Hepatocyte (in vitro differentiated cells): ENCODE data around the gene BOK. TPM values are rescaled to one million over a fixed set of nuclear protein-coding genes. Genes with fewer than 3 reads are reported as not detected.

Experiments
- DNase-seq: peaks from one replicate; pipeline ENCODE4 v3.0.0-alpha.2; 2016; ENCODE audit warnings: low spot score
- H2AFZ ChIP-seq: fragments of 200-600 bp; sonication (generic); 2 replicates; pipeline ENCODE4 v1.6.0; 2016; ENCODE audit warnings: antibody characterized with exemption, mild to moderate bottlenecking
- H3K27ac ChIP-seq: fragments of 200-600 bp; sonication (generic); 2 replicates; pipeline ENCODE4 v1.5.1; 2016; ENCODE audit warnings: mild to moderate bottlenecking
- H3K27me3 ChIP-seq: fragments of 200-600 bp; sonication (generic); 2 replicates; pipeline ENCODE4 v1.6.1; 2016
- H3K36me3 ChIP-seq: fragments of 200-600 bp; sonication (generic); replicated peaks from 2 replicates; pipeline ENCODE4 v1.5.1; 2016; ENCODE audit warnings: low read depth; ENCODE audit not compliant: insufficient read depth
- H3K4me1 ChIP-seq: fragments of 200-600 bp; sonication (generic); 2 replicates; pipeline ENCODE4 v1.5.1; 2016; ENCODE audit warnings: mild to moderate bottlenecking, moderate library complexity; ENCODE audit not compliant: insufficient read depth
- H3K4me2 ChIP-seq: fragments of 200-600 bp; sonication (generic); 2 replicates; pipeline ENCODE4 v1.6.0; 2016
- H3K4me3 ChIP-seq: fragments of 200-600 bp; sonication (generic); 2 replicates; pipeline ENCODE4 v1.5.1; 2016; ENCODE audit warnings: mild to moderate bottlenecking
- H3K79me2 ChIP-seq: fragments of 200-600 bp; sonication (generic); 2 replicates; pipeline ENCODE4 v1.6.0; 2017; ENCODE audit warnings: mild to moderate bottlenecking
- H3K9me2 ChIP-seq: fragments of 200-600 bp; sonication (generic); replicated peaks from 2 replicates; pipeline ENCODE4 v1.6.0; 2017; ENCODE audit warnings: mild to moderate bottlenecking; ENCODE audit not compliant: insufficient read depth
- H3K9me3 ChIP-seq: fragments of 200-600 bp; sonication (generic); 2 replicates; pipeline ENCODE4 v1.5.1; 2016; ENCODE audit warnings: low read depth, mild to moderate bottlenecking
- H4K20me1 ChIP-seq: fragments of 200-600 bp; sonication (generic); 2 replicates; pipeline ENCODE4 v1.6.0; 2016; ENCODE audit warnings: mild to moderate bottlenecking; ENCODE audit not compliant: insufficient read depth, poor library complexity, severe bottlenecking
- CTCF ChIP-seq: fragments of 200-600 bp; sonication (generic); IDR thresholded peaks from 2 replicates; pipeline ENCODE4 v1.5.1; 2016; ENCODE audit warnings: antibody characterized with exemption, mild to moderate bottlenecking; ENCODE audit not compliant: poor library complexity
- EZH2 ChIP-seq: fragments of 200-600 bp; sonication (generic); IDR thresholded peaks from 2 replicates; pipeline ENCODE4 v1.6.1; 2016; ENCODE audit warnings: antibody characterized with exemption, mild to moderate bottlenecking, borderline replicate concordance
- EZH2phosphoT487 ChIP-seq: fragments of 200-600 bp; sonication (generic); IDR thresholded peaks from one replicate; pipeline ENCODE4 v1.6.1; 2018; ENCODE audit warnings: antibody characterized with exemption, mild to moderate bottlenecking, low read depth, moderate library complexity; ENCODE audit not compliant: unreplicated experiment, severe bottlenecking
- WGBS: methylation state at CpG from one replicate; pipeline ENCODE4 v1.1.6; 2016; ENCODE audit warnings: low lambda C conversion rate; ENCODE audit errors: missing lambda C conversion rate; 5-methylcytosine and 5-hydroxymethylcytosine counted together
- polyA plus RNA-seq: library from polyadenylated mRNA; unstranded; fragments of >200 nt; fragmentation: Nextera tagmentation; extraction: Ambion mirVana; gene quantifications from 2 replicates; pipeline ENCODE4 v1.2.1, GENCODE V29; 2016
- total RNA-seq: library from RNA; depleted of rRNA; stranded (reverse); fragments of >200 nt; gene quantifications from 2 replicates; pipeline ENCODE4 v1.2.3, GENCODE V29; 2014

Gene BOK
- total and polyA plus RNA-seq, 2 experiments from 2014 or later, result 24.2 to 26.5 TPM

GRCh38 chr2:241612156-241613016 lies 53.8 kb downstream of the BOK start:
- DNase-seq, result no peak
- H4K20me1 ChIP-seq, result peaks cover 3% of the 10 kb centered on the region
- H3K9me3 ChIP-seq, result no peaks in the 10 kb centered on the region
- peaks cover 22% of the 10 kb centered on the region for H3K4me1 ChIP-seq
- no peaks in the 10 kb centered on the region for H3K9me2 ChIP-seq
- TF ChIP-seq CTCF (no peak), EZH2 (no peak), EZH2phosphoT487 (no peak)
- no peaks in the 10 kb centered on the region for H3K36me3 ChIP-seq
- WGBS, result 70% methylated on average over 20 of the region's 20 CpGs
- H3K4me3 ChIP-seq, result no peak overlapping the region
- peak overlapping the region; percentile 34 for H3K4me2 ChIP-seq
- peak overlapping the region; percentile 66 for H3K27ac ChIP-seq
- H2AFZ ChIP-seq, result no peak overlapping the region
- no peaks in the 10 kb centered on the region for H3K27me3 ChIP-seq
- peaks cover 78% of the 10 kb centered on the region for H3K79me2 ChIP-seq

GRCh38 chr2:241613017-241613780 lies 54.7 kb downstream of the BOK start:
- Histone ChIP-seq H3K4me1 (peaks cover 22% of the 10 kb centered on the region), H3K9me2 (no peaks in the 10 kb centered on the region), H3K36me3 (no peaks in the 10 kb centered on the region), H4K20me1 (peaks cover 3% of the 10 kb centered on the region), H3K4me2 (peak overlapping the region; percentile 34), H3K27me3 (no peaks in the 10 kb centered on the region), H3K79me2 (peaks cover 84% of the 10 kb centered on the region), H3K4me3 (no peak overlapping the region), H3K27ac (peak overlapping the region; percentile 66), H3K9me3 (no peaks in the 10 kb centered on the region), H2AFZ (no peak overlapping the region)
- DNase-seq, result no peak
- WGBS, result 86% methylated on average over 15 of the region's 15 CpGs
- TF ChIP-seq CTCF, result no peak
- no peak for TF ChIP-seq EZH2phosphoT487
- TF ChIP-seq EZH2, result no peak

GRCh38 chr2:241615041-241615440 lies 56.5 kb downstream of the BOK start:
- Histone ChIP-seq H3K79me2 (peaks cover 80% of the 10 kb centered on the region), H3K36me3 (no peaks in the 10 kb centered on the region), H2AFZ (no peak overlapping the region), H3K27me3 (no peaks in the 10 kb centered on the region), H3K9me2 (no peaks in the 10 kb centered on the region), H3K4me1 (peaks cover 16% of the 10 kb centered on the region), H3K27ac (no peak overlapping the region), H3K9me3 (no peaks in the 10 kb centered on the region), H4K20me1 (no peaks in the 10 kb centered on the region), H3K4me3 (no peak overlapping the region), H3K4me2 (no peak overlapping the region)
- no peak for DNase-seq
- no peak for TF ChIP-seq EZH2
- no peak for TF ChIP-seq EZH2phosphoT487
- TF ChIP-seq CTCF, result no peak
- 73% methylated on average over 11 of the region's 11 CpGs for WGBS
